Ovary (tissue), 3 donors: ENCODE results near the gene FUT9.

Experiments
- CTCF ChIP-seq, 3 donors: fragments of 450-650 bp in 2 of 3; fragments of 200-600 bp in 1 of 3; IDR thresholded peaks; one replicate each; pipeline versions ENCODE4 v1.5.1 to v1.8.0; 2016 to 2022; ENCODE audit warnings: antibody characterized with exemption in 3 of 3, mild to moderate bottlenecking in 1 of 3
- POLR2A ChIP-seq: fragments of 450-650 bp; IDR thresholded peaks from one replicate; pipeline ENCODE4 v1.6.1; 2017; ENCODE audit warnings: antibody characterized with exemption, mild to moderate bottlenecking, moderate library complexity
- donor health status: DM: no; HTN: no; CAD: no.

- TF ChIP-seq POLR2A (no peak), CTCF (IDR thresholded peaks at IDR 0.05) (no peak)
These were observed 78.3 kb downstream of the FUT9 start for GRCh38 chr6:96094077-96094476.
